K562 (cell line): ENCODE results near the gene MAMDC4. TPM values are rescaled to one million over a fixed set of nuclear protein-coding genes. Genes with fewer than 3 reads are reported as not detected.
A peak's percentile ranks its signal among the peaks of the same experiment; 100 is the strongest.
"Not testable (repeated sequence)": the region's sequence is repeated elsewhere in the genome, so short reads cannot be mapped to it uniquely, and the experiment has no call there.

ENCODE experiments used
- ATAC-seq: fragments of 200-7000 bp; cut with Tn5 transposase; 3 replicates; pipeline ENCODE4 v1.9.1; 2020; ENCODE audit warnings: moderate library complexity
- BruUV-seq: library from RNA; stranded (reverse); fragments of 400-500 nt; replicated peaks from 2 replicates; lab custom pipeline; 2021; lab: Mats Ljungman, UMichigan
- CTCF ChIA-PET: fragments of 300-600 bp; formaldehyde crosslinking; extraction: SDS; loops from one replicate; lab custom pipeline; 2021; ENCODE audit warnings: low intra/inter-chr PET ratio; lab: Yijun Ruan, JAX
- POLR2A ChIA-PET: fragments of 300-600, 350-650 bp; sonication (Branson Sonifier 250); formaldehyde crosslinking; extraction: SDS; loops from one replicate; lab custom pipeline; 2021; ENCODE audit warnings: antibody characterized with exemption, inconsistent platforms; lab: Yijun Ruan, JAX
- DNase-seq, 4 experiments: peaks; one replicate each; pipeline versions ENCODE4 v3.0.0 to v3.0.0-alpha.2; 2011 to 2018; ENCODE audit warnings: low spot score in 3 of 4, mixed read lengths in 3 of 4; ENCODE audit errors: extremely low read depth in 1 of 4
- FAIRE-seq: peaks from 2 replicates; lab custom pipeline; 2011; peaks lifted over from hg19 to GRCh38; lab: Jason Lieb, UNC
- H2AFZ ChIP-seq: 2 replicates; pipeline ENCODE4 v1.6.0; 2011; ENCODE audit warnings: low read depth, low read length, control low read depth, inconsistent platforms
- H3K27ac ChIP-seq: fragments of 200-600 bp; 3 replicates; pipeline ENCODE4 v1.8.0; 2011; ENCODE audit warnings: low read depth, mild to moderate bottlenecking, control low read depth, inconsistent platforms, low read length, moderate library complexity, mixed read lengths; ENCODE audit errors: extremely low read depth
- H3K27me3 ChIP-seq, 2 experiments: fragments of 300-600 bp in 1 of 2; 2 replicates in 1 of 2; 3 replicates in 1 of 2; pipeline versions ENCODE4 v1.6.0 to v1.8.0; 2011; ENCODE audit warnings: inconsistent platforms in 2 of 2, low read length in 2 of 2, mild to moderate bottlenecking in 1 of 2, mixed read lengths in 1 of 2, moderate library complexity in 1 of 2; ENCODE audit not compliant: control insufficient read depth in 2 of 2, insufficient read depth in 2 of 2
- H3K36me3 ChIP-seq: fragments of 300-600 bp; 3 replicates; pipeline ENCODE4 v1.8.0; 2011; ENCODE audit warnings: mild to moderate bottlenecking, low read length, inconsistent platforms; ENCODE audit not compliant: control insufficient read depth, insufficient read depth
- H3K4me1 ChIP-seq, 2 experiments: fragments of 200-600 bp in 1 of 2; replicated peaks in 1 of 2; 2 replicates in 1 of 2; 3 replicates in 1 of 2; pipeline versions ENCODE4 v1.5.1 to v1.8.0; 2011; ENCODE audit warnings: inconsistent platforms in 2 of 2, low read length in 2 of 2, mild to moderate bottlenecking in 1 of 2, mixed read lengths in 1 of 2, moderate library complexity in 1 of 2; ENCODE audit not compliant: control insufficient read depth in 2 of 2, insufficient read depth in 2 of 2
- H3K4me2 ChIP-seq: 2 replicates; pipeline ENCODE4 v1.6.1; 2011; ENCODE audit warnings: low read length, control low read depth, inconsistent platforms, mixed read lengths; ENCODE audit not compliant: insufficient read depth
- H3K4me3 ChIP-seq: fragments of 200-600 bp; sonication (generic), shearing (Covaris generic); 2 replicates; pipeline ENCODE4 v1.5.1; 2016; ENCODE audit warnings: control low read depth, inconsistent platforms
- H3K79me2 ChIP-seq: fragments of 200-600 bp; 3 replicates; pipeline ENCODE4 v1.8.0; 2011; ENCODE audit warnings: low read length, inconsistent platforms; ENCODE audit not compliant: control insufficient read depth, insufficient read depth
- H3K9ac ChIP-seq, 2 experiments: 2 replicates each; pipeline versions ENCODE4 v1.6.0 to v1.6.1; 2011; ENCODE audit warnings: low read depth in 2 of 2, low read length in 2 of 2, control low read depth in 1 of 2, inconsistent platforms in 1 of 2, mild to moderate bottlenecking in 1 of 2, mixed read lengths in 1 of 2; ENCODE audit not compliant: insufficient read depth in 1 of 2
- H3K9me1 ChIP-seq: one replicate; pipeline ENCODE4 v1.6.0; 2011; ENCODE audit warnings: inconsistent platforms, mild to moderate bottlenecking, low read length, moderate library complexity; ENCODE audit not compliant: control insufficient read depth, insufficient read depth
- H3K9me3 ChIP-seq: replicated peaks from 2 replicates; pipeline ENCODE4 v1.5.1; 2011; ENCODE audit warnings: low read depth, low read length, inconsistent platforms; ENCODE audit not compliant: control insufficient read depth, insufficient read depth
- H4K20me1 ChIP-seq: replicated peaks from 2 replicates; pipeline ENCODE4 v1.6.1; 2011; ENCODE audit warnings: low read length, inconsistent platforms, mixed read lengths; ENCODE audit not compliant: control insufficient read depth, insufficient read depth
- ATF7 ChIP-seq: fragments of 450-650 bp; IDR thresholded peaks from 2 replicates; pipeline ENCODE4 v1.7.1; 2014; ENCODE audit warnings: mild to moderate bottlenecking, moderate library complexity
- CHD2 ChIP-seq: IDR thresholded peaks from 2 replicates; pipeline ENCODE4 v1.6.1; 2011; ENCODE audit warnings: low read depth, low read length
- DIDO1 ChIP-seq: fragments of 450-650 bp; IDR thresholded peaks from 2 replicates; pipeline ENCODE4 v1.6.1; 2016; ENCODE audit warnings: low read depth, missing biosample characterization, missing genetic modification characterization
- EGR1 ChIP-seq: fragments of 450-650 bp; conservative IDR thresholded peaks from 2 replicates; pipeline ENCODE4 v1.6.1; 2017; ENCODE audit warnings: mild to moderate bottlenecking
- MAFK ChIP-seq: IDR thresholded peaks from 2 replicates; pipeline ENCODE4 v1.6.1; 2011; ENCODE audit warnings: low read length, improper control_type of control experiment
- NONO ChIP-seq, 2 experiments: fragments of 200-400 bp in 1 of 2; fragments of 450-650 bp in 1 of 2; formaldehyde crosslinking in 1 of 2; IDR thresholded peaks; 2 replicates each; pipeline ENCODE4 v1.6.1; 2017; ENCODE audit warnings: low read depth in 2 of 2, mild to moderate bottlenecking in 2 of 2, moderate library complexity in 2 of 2, low read length in 1 of 2
- RBM14 ChIP-seq: fragments of 200-400 bp; formaldehyde crosslinking; IDR thresholded peaks from 2 replicates; pipeline ENCODE4 v1.6.1; 2018; ENCODE audit warnings: low read depth, mild to moderate bottlenecking, low read length, moderate library complexity, borderline replicate concordance; ENCODE audit not compliant: insufficient read depth
- RBM25 ChIP-seq: fragments of 200-400 bp; formaldehyde crosslinking; IDR thresholded peaks from 2 replicates; pipeline ENCODE4 v1.6.1; 2018; ENCODE audit warnings: low read length, low read depth, moderate library complexity; ENCODE audit not compliant: severe bottlenecking
- SMAD1 ChIP-seq: fragments of 150-350 bp; IDR thresholded peaks from 2 replicates; pipeline ENCODE4 v1.6.1; 2014; ENCODE audit warnings: low read length, low read depth; ENCODE audit not compliant: partially characterized antibody
- U2AF1 ChIP-seq: fragments of 200-400 bp; formaldehyde crosslinking; optimal IDR thresholded peaks from 2 replicates; pipeline ENCODE3; 2017; ENCODE audit warnings: mild to moderate bottlenecking, low read depth, low read length, moderate library complexity
- WHSC1 ChIP-seq: IDR thresholded peaks from one replicate; pipeline ENCODE4 v1.6.1; 2012; ENCODE audit warnings: low read length, control low read depth, inconsistent platforms
- YY1 ChIP-seq, 3 experiments: IDR thresholded peaks; 2 replicates each; pipeline ENCODE4 v1.6.1; 2011; ENCODE audit warnings: low read length in 2 of 3, mild to moderate bottlenecking in 2 of 3, moderate library complexity in 2 of 3, borderline replicate concordance in 1 of 3, control low read depth in 1 of 3, low read depth in 1 of 3; ENCODE audit not compliant: insufficient read depth in 3 of 3, insufficient replicate concordance in 2 of 3, control insufficient read depth in 1 of 3, insufficient read length in 1 of 3; ENCODE audit errors: extremely low read depth in 1 of 3
- WGBS: fragments of 100-300 bp; shearing (Covaris generic); methylation state at CpG from one replicate; pipeline ENCODE4 v1.1.6; 2016; ENCODE audit warnings: low coverage, mixed read lengths; ENCODE audit not compliant: insufficient coverage; ENCODE audit errors: missing lambda C conversion rate; 5-methylcytosine and 5-hydroxymethylcytosine counted together
- in situ Hi-C: fragments of 300-500 bp; cut with MboI; formaldehyde crosslinking; loops from 4 replicates; pipeline ENCODE4 v1.15.0; 2018; ENCODE audit warnings: inconsistent platforms, mixed read lengths
- intact Hi-C: fragments of 100-400 bp; cut with micrococcal nuclease; formaldehyde crosslinking; loops from 2 replicates; pipeline ENCODE4 v1.14.2; 2022
- polyA plus RNA-seq, 8 experiments: library from polyadenylated mRNA; depleted of rRNA in 4 of 8; stranded (reverse) in 5 of 8; unstranded in 3 of 8; fragments of >200 nt; fragmentation: Nextera tagmentation in 2 of 8; fragmentation: Illumina TruSeq in 1 of 8; extraction: Ambion mirVana in 2 of 8; extraction: Trizol in 1 of 8; gene quantifications; 2 replicates each; pipeline versions ENCODE4 v1.2.1 to v1.2.3, GENCODE V29; 2011 to 2014; ENCODE audit warnings: inconsistent platforms in 1 of 8, missing spikeins in 1 of 8
- total RNA-seq, 7 experiments: library from RNA; depleted of rRNA in 6 of 7; stranded (reverse); fragments of >200 nt in 6 of 7; fragmentation: Illumina TruSeq in 2 of 7; extraction: Trizol in 2 of 7; gene quantifications; 2 replicates each; pipeline versions ENCODE4 v1.2.1 to v1.2.3, GENCODE V29; 2011 to 2021; ENCODE audit warnings: low replicate concordance in 1 of 7
- TF ChIP-seq, protein P1 (sequence below): sonication (generic); formaldehyde crosslinking; IDR thresholded peaks from 2 replicates; pipeline ENCODE4 v1.9.0; 2022; ENCODE audit warnings: mild to moderate bottlenecking, missing genetic modification reagents

The MAMDC4 gene
- total and polyA plus RNA-seq, 9 of the 15 experiments (the other 6 are each of a cell fraction or from before 2014, with no cell fraction given): 0.03 to 10.8 (median 1.5) TPM

DNA sequence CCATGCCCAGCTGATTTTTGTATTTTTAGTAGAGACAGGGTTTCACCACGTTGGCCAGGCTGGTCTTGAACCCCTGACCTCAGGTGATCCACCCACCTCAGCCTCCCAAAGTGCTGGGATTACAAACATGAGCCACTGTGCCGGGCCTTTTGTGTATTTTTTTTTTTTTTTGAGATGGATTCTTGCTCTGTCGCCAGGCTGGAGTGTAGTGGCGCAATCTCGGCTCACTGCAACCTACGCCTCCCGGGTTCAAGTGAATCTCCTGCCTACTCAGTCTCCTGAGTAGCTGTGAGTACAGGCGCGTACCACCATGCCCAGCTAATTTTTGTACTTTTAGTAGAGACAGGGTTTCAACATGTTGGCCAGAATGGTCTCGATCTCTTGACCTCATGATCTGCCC lies 31.5 kb downstream of the MAMDC4 start:
- H3K4me2 ChIP-seq, in situ Hi-C loops, ATAC-seq, H2AFZ ChIP-seq, H4K20me1 ChIP-seq, H3K27ac ChIP-seq, H3K4me3 ChIP-seq, H3K9me1 ChIP-seq, DNase-seq, H3K27me3 ChIP-seq, FAIRE-seq, H3K9ac ChIP-seq, intact Hi-C loops, H3K9me3 ChIP-seq, BruUV-seq: not testable (repeated sequence)
- Histone ChIP-seq H3K4me1 (peaks cover 27 to 65% of the 10 kb centered on the region in 2 experiments), H3K36me3 (peaks cover 13% of the 10 kb centered on the region; the same call in 2 of the 3 replicates), H3K79me2 (peaks cover 37% of the 10 kb centered on the region)
- WGBS: 89% methylated on average over 10 of the region's 10 CpGs
- CTCF ChIA-PET: interaction anchor here (0.6 kb wide), 1 partner anchor 75 kb away, joined by 3 read pairs; no protein-coding TSS in a partner anchor
- POLR2A ChIA-PET: interaction anchor here (0.6 to 1.8 kb wide), 5 partner anchors 9 to 56 kb away, joined by 3 to 10 read pairs (median 4); no protein-coding TSS in a partner anchor

DNA sequence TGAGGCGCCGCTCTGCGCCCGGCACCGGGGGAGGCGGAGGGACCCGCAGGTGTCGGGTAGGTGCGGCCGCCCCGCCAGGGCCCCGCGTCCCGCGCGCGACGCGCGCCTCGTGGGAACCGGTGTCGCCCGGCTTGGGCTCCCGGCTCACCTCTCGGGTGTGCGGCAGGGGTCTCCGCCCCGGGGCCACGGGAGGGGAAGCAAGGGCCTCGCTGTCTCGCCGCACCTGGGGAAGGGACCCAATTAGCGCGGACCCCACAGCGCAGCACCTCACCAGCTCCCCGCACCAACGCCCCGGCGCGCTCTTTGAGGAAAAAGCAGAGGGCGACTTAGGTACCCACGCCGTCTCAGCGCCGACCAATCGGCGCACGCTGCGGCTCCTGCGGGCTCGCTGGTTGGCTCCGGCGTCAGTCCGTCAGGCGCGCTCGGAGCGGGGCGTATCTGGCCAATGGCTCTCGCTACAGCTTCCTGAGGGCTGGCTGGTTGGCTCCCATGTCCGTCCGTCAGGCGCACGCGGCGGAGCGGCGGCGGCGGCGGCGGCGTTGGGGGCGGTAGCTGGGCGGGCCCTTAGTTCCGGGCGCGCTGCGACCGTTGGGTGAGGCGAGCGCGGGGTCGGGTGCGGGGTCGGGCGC lies 33.9 kb downstream of the MAMDC4 start, which contains the start of gene TRAF2:
Gene TRAF2, plus strand, starts transcription at position 567 of the 629 bp plus-strand sequence. CDS start 12,225 bp downstream, outside the sequence.
- peak within 1 kb of the TSS; percentile 84 for H3K4me2 ChIP-seq
- ATAC-seq (peak; percentile 97), DNase-seq (peak; percentile 99 to 100 (median 100)), FAIRE-seq (peak; percentile 91)
- peaks cover 61% of the 10 kb centered on the region for H3K79me2 ChIP-seq
- ChIA-PET POLR2A (interaction anchor here (0.7 to 2.3 kb wide), 5 partner anchors 11 to 387 kb away, joined by 3 to 9 read pairs (median 4); no protein-coding TSS in a partner anchor), CTCF (interaction anchor here (0.6 to 0.7 kb wide), 2 partner anchors 37 to 197 kb away, joined by 3 read pairs; partner anchors contain the start of gene PHPT1)
- H3K27ac ChIP-seq: peak within 1 kb of the TSS; percentile 88
- 0 out of 2 replicates have a peak, but pooled peaks cover 9% of the 10 kb centered on the region for H4K20me1 ChIP-seq
- WGBS: under 1% methylated on average over 50 of the region's 88 CpGs
- H3K36me3 ChIP-seq: peaks cover 32% of the 10 kb centered on the region; the same call in 2 of the 3 replicates
- H3K27me3 ChIP-seq: no peaks in the 10 kb centered on the region
- intact Hi-C loops (loop anchor here (1.0 kb wide), 1 partner anchor 37 kb away; the partner anchor contains the start of gene PHPT1), in situ Hi-C loops (no loop called here)
- peak within 1 kb of the TSS; percentile 91 for H2AFZ ChIP-seq
- peak within 1 kb of the TSS; percentile 88 to 98 for H3K9ac ChIP-seq
- peaks cover 2% of the 10 kb centered on the region for H3K9me1 ChIP-seq
- H3K4me1 ChIP-seq: peaks cover 27 to 69% of the 10 kb centered on the region in 2 experiments
- peak within 1 kb of the TSS; percentile 92 for H3K4me3 ChIP-seq
- H3K9me3 ChIP-seq: no peaks in the 10 kb centered on the region; the same call in 1 of the 2 replicates
- no TSS peak for BruUV-seq
- peak; percentile 96 for TF ChIP-seq CHD2
- no peak for TF ChIP-seq WHSC1
- TF ChIP-seq EGR1: peak; percentile 54
- TF ChIP-seq MAFK: no peak
- peak; percentile 70 for TF ChIP-seq ATF7
- peak; percentile 100 for TF ChIP-seq RBM25
- peak in 1 of 2 experiments; percentile 59; a peak in 1 of 4 replicates for TF ChIP-seq NONO (IDR thresholded peaks at IDR 0.05; ENCODE audit: low read depth in 2 of 2, low read length in 1 of 2)
- no peak for TF ChIP-seq DIDO1
- TF ChIP-seq SMAD1: peak; percentile 44
- peak in 1 of 3 experiments; percentile 24 for TF ChIP-seq YY1 (IDR thresholded peaks at IDR 0.05; ENCODE audit: borderline replicate concordance in 1 of 3, control insufficient read depth in 1 of 3, extremely low read depth in 1 of 3, insufficient read depth in 3 of 3, insufficient read length in 1 of 3, insufficient replicate concordance in 2 of 3, low read depth in 1 of 3, low read length in 2 of 3)
- 0 out of 2 replicates have a peak, but pooled peaks have one; percentile 65 for TF ChIP-seq RBM14
- TF ChIP-seq U2AF1: peak; percentile 75
- TF ChIP-seq, protein P1, sequence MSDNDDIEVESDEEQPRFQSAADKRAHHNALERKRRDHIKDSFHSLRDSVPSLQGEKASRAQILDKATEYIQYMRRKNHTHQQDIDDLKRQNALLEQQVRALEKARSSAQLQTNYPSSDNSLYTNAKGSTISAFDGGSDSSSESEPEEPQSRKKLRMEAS: peak; percentile 73
